Activated CD4-positive, alpha-beta T cell treated with anti-CD3 and anti-CD28 coated beads, Interleukin-2, amount 10 ng/mL, durations not matched to agents 7 days and 5 days (primary cell): ENCODE results near the gene GUCY1B1. TPM values are rescaled to one million over a fixed set of nuclear protein-coding genes. Genes with fewer than 3 reads are reported as not detected.
A peak's percentile ranks its signal among the peaks of the same experiment; 100 is the strongest.

Experiments
- CTCF ChIA-PET: fragments of 350-600 bp; sonication (Branson Sonifier 250); formaldehyde crosslinking; loops from one replicate; lab custom pipeline; 2021; ENCODE audit warnings: antibody characterized with exemption; lab: Charles Lee
- POLR2A ChIA-PET: fragments of 350-600 bp; sonication (Branson Sonifier 250); formaldehyde crosslinking; loops from one replicate; lab custom pipeline; 2021; ENCODE audit warnings: antibody characterized with exemption; lab: Charles Lee
- DNase-seq: peaks from one replicate; pipeline ENCODE4 v3.0.0-alpha.2; 2020
- H3K27ac Mint-ChIP-seq: one replicate; pipeline ENCODE4 v1.8.0; 2021; ENCODE audit warnings: mild to moderate bottlenecking, moderate library complexity, mixed read lengths
- H3K27me3 Mint-ChIP-seq: one replicate; pipeline ENCODE4 v1.8.0; 2021; ENCODE audit warnings: mixed read lengths
- H3K36me3 Mint-ChIP-seq: one replicate; pipeline ENCODE4 v1.8.0; 2021; ENCODE audit warnings: low read depth, mixed read lengths
- H3K4me1 Mint-ChIP-seq: one replicate; pipeline ENCODE4 v1.8.0; 2021; ENCODE audit warnings: mixed read lengths
- H3K4me3 Mint-ChIP-seq: one replicate; pipeline ENCODE4 v1.8.0; 2021; ENCODE audit warnings: mild to moderate bottlenecking, moderate library complexity, mixed read lengths
- H3K9me3 Mint-ChIP-seq: one replicate; pipeline ENCODE4 v1.8.0; 2021; ENCODE audit warnings: mixed read lengths
- total RNA-seq, 2 experiments: library from RNA; stranded (reverse); gene quantifications; one replicate each; pipeline ENCODE4 v1.2.3, GENCODE V29; 2021

GUCY1B1 gene
- total RNA-seq, result under 1 TPM; 0.12 to 0.29 TPM

- peaks cover 6% of the 10 kb centered on the region for H3K4me1 Mint-ChIP-seq
- ChIA-PET CTCF (no interaction called here), POLR2A (no interaction called here)
- H3K27ac Mint-ChIP-seq, result no peak within 1 kb of the TSS
- H3K36me3 Mint-ChIP-seq, result no peaks in the 10 kb centered on the region
- no peaks in the 10 kb centered on the region for H3K9me3 Mint-ChIP-seq
- peak within 1 kb of the TSS; percentile 32 for H3K4me3 Mint-ChIP-seq
- peaks cover 33% of the 10 kb centered on the region for H3K27me3 Mint-ChIP-seq
- peak; percentile 69 for DNase-seq
These were observed at the start of gene GUCY1B1 for GRCh38 chr4:155758481-155759371. Gene GUCY1B1, plus strand, starts transcription at chr4:155759021. Its CDS starts 120 bp downstream, at chr4:155759141.

GRCh38 chr4:155709918-155710317, 48.9 kb upstream of the GUCY1B1 start:
- no peaks in the 10 kb centered on the region for H3K4me1 Mint-ChIP-seq
- no peaks in the 10 kb centered on the region for H3K36me3 Mint-ChIP-seq
- no peak for DNase-seq
- H3K4me3 Mint-ChIP-seq, result no peak overlapping the region
- no peak overlapping the region for H3K27ac Mint-ChIP-seq
- H3K27me3 Mint-ChIP-seq, result peaks cover 5% of the 10 kb centered on the region
- ChIA-PET POLR2A (no interaction called here), CTCF (interaction anchor here (0.6 kb wide), 1 partner anchor 85 kb away, joined by 3 read pairs; no protein-coding TSS in a partner anchor)
- no peaks in the 10 kb centered on the region for H3K9me3 Mint-ChIP-seq

- CTCF ChIA-PET, result no interaction called here
- H3K27ac Mint-ChIP-seq, result no peak overlapping the region
- H3K36me3 Mint-ChIP-seq, result no peaks in the 10 kb centered on the region
- no peaks in the 10 kb centered on the region for H3K4me1 Mint-ChIP-seq
- DNase-seq, result no peak
- no peaks in the 10 kb centered on the region for H3K9me3 Mint-ChIP-seq
- no peak overlapping the region for H3K4me3 Mint-ChIP-seq
- POLR2A ChIA-PET, result no interaction called here
- H3K27me3 Mint-ChIP-seq, result peaks cover 8% of the 10 kb centered on the region
These were observed 47.3 kb upstream of the GUCY1B1 start for GRCh38 chr4:155711556-155711955.

- DNase-seq, result no peak
- no peaks in the 10 kb centered on the region for H3K36me3 Mint-ChIP-seq
- no peaks in the 10 kb centered on the region for H3K4me1 Mint-ChIP-seq
- ChIA-PET CTCF (no interaction called here), POLR2A (no interaction called here)
- no peak overlapping the region for H3K27ac Mint-ChIP-seq
- H3K27me3 Mint-ChIP-seq, result peaks cover 8% of the 10 kb centered on the region
- H3K4me3 Mint-ChIP-seq, result no peak overlapping the region
- H3K9me3 Mint-ChIP-seq, result no peaks in the 10 kb centered on the region
These were observed 46.0 kb upstream of the GUCY1B1 start for GRCh38 chr4:155712846-155713245.

GRCh38 chr4:155713911-155714310, 44.9 kb upstream of the GUCY1B1 start:
- H3K27me3 Mint-ChIP-seq, result peaks cover 8% of the 10 kb centered on the region
- H3K9me3 Mint-ChIP-seq, result no peaks in the 10 kb centered on the region
- no peak overlapping the region for H3K27ac Mint-ChIP-seq
- no peak for DNase-seq
- no peaks in the 10 kb centered on the region for H3K4me1 Mint-ChIP-seq
- POLR2A ChIA-PET, result no interaction called here
- H3K36me3 Mint-ChIP-seq, result no peaks in the 10 kb centered on the region
- CTCF ChIA-PET, result interaction anchor here (0.6 kb wide), 1 partner anchor 24 kb away, joined by 3 read pairs; no protein-coding TSS in a partner anchor
- no peak overlapping the region for H3K4me3 Mint-ChIP-seq

GRCh38 chr4:155722336-155722735, 36.5 kb upstream of the GUCY1B1 start:
- Mint-ChIP-seq H3K36me3 (no peaks in the 10 kb centered on the region), H3K4me1 (no peaks in the 10 kb centered on the region), H3K27ac (no peak overlapping the region), H3K9me3 (no peaks in the 10 kb centered on the region), H3K4me3 (no peak overlapping the region), H3K27me3 (no peaks in the 10 kb centered on the region)
- ChIA-PET POLR2A (no interaction called here), CTCF (no interaction called here)
- DNase-seq, result no peak

- Mint-ChIP-seq H3K9me3 (no peaks in the 10 kb centered on the region), H3K4me1 (no peaks in the 10 kb centered on the region), H3K27me3 (peaks cover 2% of the 10 kb centered on the region), H3K4me3 (no peak overlapping the region), H3K27ac (no peak overlapping the region), H3K36me3 (no peaks in the 10 kb centered on the region)
- POLR2A ChIA-PET, result no interaction called here
- CTCF ChIA-PET, result no interaction called here
- no peak for DNase-seq
These were observed 35.9 kb upstream of the GUCY1B1 start for GRCh38 chr4:155722816-155723499.

- Mint-ChIP-seq H3K4me1 (no peaks in the 10 kb centered on the region), H3K4me3 (no peak overlapping the region), H3K36me3 (no peaks in the 10 kb centered on the region), H3K27me3 (peaks cover 2% of the 10 kb centered on the region), H3K27ac (no peak overlapping the region), H3K9me3 (no peaks in the 10 kb centered on the region)
- ChIA-PET CTCF (no interaction called here), POLR2A (no interaction called here)
- DNase-seq, result no peak
These were observed 34.1 kb upstream of the GUCY1B1 start for GRCh38 chr4:155724731-155725130.

GRCh38 chr4:155734065-155734464, 24.8 kb upstream of the GUCY1B1 start:
- Mint-ChIP-seq H3K4me3 (no peak overlapping the region), H3K4me1 (no peaks in the 10 kb centered on the region), H3K9me3 (no peaks in the 10 kb centered on the region), H3K27ac (no peak overlapping the region), H3K36me3 (no peaks in the 10 kb centered on the region), H3K27me3 (peaks cover 7% of the 10 kb centered on the region)
- DNase-seq, result no peak
- ChIA-PET CTCF (no interaction called here), POLR2A (no interaction called here)

- H3K27ac Mint-ChIP-seq, result no peak overlapping the region
- H3K36me3 Mint-ChIP-seq, result no peaks in the 10 kb centered on the region
- ChIA-PET POLR2A (no interaction called here), CTCF (no interaction called here)
- no peaks in the 10 kb centered on the region for H3K4me1 Mint-ChIP-seq
- no peak overlapping the region for H3K4me3 Mint-ChIP-seq
- H3K9me3 Mint-ChIP-seq, result no peaks in the 10 kb centered on the region
- no peak for DNase-seq
- H3K27me3 Mint-ChIP-seq, result peaks cover 7% of the 10 kb centered on the region
These were observed 23.9 kb upstream of the GUCY1B1 start for GRCh38 chr4:155734951-155735350.

GRCh38 chr4:155735496-155735895, 23.3 kb upstream of the GUCY1B1 start:
- DNase-seq, result no peak
- H3K9me3 Mint-ChIP-seq, result no peaks in the 10 kb centered on the region
- no peaks in the 10 kb centered on the region for H3K4me1 Mint-ChIP-seq
- CTCF ChIA-PET, result no interaction called here
- no peak overlapping the region for H3K27ac Mint-ChIP-seq
- H3K36me3 Mint-ChIP-seq, result no peaks in the 10 kb centered on the region
- POLR2A ChIA-PET, result no interaction called here
- peaks cover 7% of the 10 kb centered on the region for H3K27me3 Mint-ChIP-seq
- no peak overlapping the region for H3K4me3 Mint-ChIP-seq

- CTCF ChIA-PET, result no interaction called here
- no peaks in the 10 kb centered on the region for H3K4me1 Mint-ChIP-seq
- POLR2A ChIA-PET, result no interaction called here
- peaks cover 5% of the 10 kb centered on the region for H3K27me3 Mint-ChIP-seq
- no peak overlapping the region for H3K27ac Mint-ChIP-seq
- H3K4me3 Mint-ChIP-seq, result no peak overlapping the region
- H3K36me3 Mint-ChIP-seq, result no peaks in the 10 kb centered on the region
- DNase-seq, result no peak
- no peaks in the 10 kb centered on the region for H3K9me3 Mint-ChIP-seq
These were observed 20.3 kb upstream of the GUCY1B1 start for GRCh38 chr4:155738548-155738947.

- H3K4me1 Mint-ChIP-seq, result no peaks in the 10 kb centered on the region
- CTCF ChIA-PET, result no interaction called here
These were observed 17.3 kb upstream of the GUCY1B1 start for GRCh38 chr4:155741546-155741945.

More at GRCh38 chr4:155741546-155741945, 17.3 kb upstream of the GUCY1B1 start:
- no peaks in the 10 kb centered on the region for H3K9me3 Mint-ChIP-seq
- no peak overlapping the region for H3K27ac Mint-ChIP-seq
- H3K27me3 Mint-ChIP-seq, result peaks cover 8% of the 10 kb centered on the region
- no peaks in the 10 kb centered on the region for H3K36me3 Mint-ChIP-seq
- no peak overlapping the region for H3K4me3 Mint-ChIP-seq
- no peak for DNase-seq
- POLR2A ChIA-PET, result no interaction called here
